ENCODE data around the gene SF3B4.

DNA sequence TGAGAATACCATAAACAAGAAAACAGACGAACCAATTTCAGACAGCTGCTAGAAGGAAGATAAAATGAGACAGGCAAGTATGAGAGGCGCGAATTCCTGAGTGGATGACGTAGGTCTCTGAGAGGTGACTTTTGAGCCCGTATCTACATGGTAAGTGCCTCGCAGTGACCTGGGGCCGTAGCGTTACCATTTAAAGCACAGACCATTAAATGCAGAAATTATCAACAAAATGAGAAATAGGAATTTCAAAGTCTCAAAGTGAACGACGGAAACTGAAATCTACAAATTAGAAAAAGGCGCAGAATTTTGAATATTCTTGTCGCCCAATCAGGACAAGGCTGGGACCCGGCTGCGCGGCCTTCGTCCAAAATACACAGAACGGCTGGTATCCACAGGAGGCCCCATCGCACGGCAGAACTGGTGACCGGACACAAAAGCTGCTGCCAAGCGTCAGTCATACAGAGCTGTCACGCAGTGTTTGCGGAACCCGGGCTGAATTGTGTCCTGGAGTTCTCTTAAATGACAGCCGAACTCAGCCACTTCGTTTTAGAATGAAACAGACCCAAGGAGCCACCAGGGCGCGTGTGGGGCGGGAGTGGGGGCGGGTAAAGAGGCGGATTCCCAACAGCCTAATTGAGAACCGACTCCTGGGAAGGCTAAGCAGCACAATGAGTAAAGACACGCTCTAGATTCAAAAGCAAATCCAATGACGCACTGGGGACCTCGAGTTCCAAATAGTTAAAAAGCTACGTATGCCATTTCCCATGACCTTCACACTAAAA lies 42.1 kb downstream of the SF3B4 start:
- TF ChIP-seq SIN3A (IDR thresholded peaks at IDR 0.05; ENCODE audit: borderline replicate concordance, insufficient read depth, low read length) (peak; percentile 86; the same call in 1 of the 2 replicates), FOXP2 (optimal IDR thresholded peaks at IDR 0.05; ENCODE audit: borderline replicate concordance, extremely low read depth, extremely low read length, insufficient read depth) (peak; percentile 67), POLR2AphosphoS5 (IDR thresholded peaks at IDR 0.05; ENCODE audit: low read depth, low read length) (peak; percentile 82; the same call in 1 of the 2 replicates), REST (IDR thresholded peaks at IDR 0.05; ENCODE audit: insufficient read depth in 1 of 2, low read depth in 2 of 2, low read length in 2 of 2) (no peak)
